PC-3 (cell line): Measurements from ENCODE around the gene PPM1L.

Source experiments
- CTCF ChIP-seq: fragments of 300-600 bp; sonication (generic); conservative IDR thresholded peaks from 2 replicates; pipeline ENCODE4 v1.5.1; 2017; ENCODE audit warnings: antibody characterized with exemption, low read depth, mild to moderate bottlenecking, low read length
- EZH2 ChIP-seq: fragments of 300-600 bp; sonication (generic); IDR thresholded peaks from one replicate; pipeline ENCODE4 v1.6.1; 2017; ENCODE audit warnings: antibody characterized with exemption, mild to moderate bottlenecking, low read length; ENCODE audit not compliant: unreplicated experiment

GRCh38 chr3:160758929-160759577, 3.0 kb downstream of the PPM1L start:
- TF ChIP-seq EZH2, result no peak
- peak; percentile 26; the same call in 1 of the 2 replicates for TF ChIP-seq CTCF
